Measurements from ENCODE around the gene EEF1G. TPM values are rescaled to one million over a fixed set of nuclear protein-coding genes. Genes with fewer than 3 reads are reported as not detected.
"Not testable (repeated sequence)": the region's sequence is repeated elsewhere in the genome, so short reads cannot be mapped to it uniquely, and the experiment has no call there.

EEF1G gene
- total RNA-seq, 2 experiments from 2014 or later, result 1,239 to 1,470 TPM

DNA sequence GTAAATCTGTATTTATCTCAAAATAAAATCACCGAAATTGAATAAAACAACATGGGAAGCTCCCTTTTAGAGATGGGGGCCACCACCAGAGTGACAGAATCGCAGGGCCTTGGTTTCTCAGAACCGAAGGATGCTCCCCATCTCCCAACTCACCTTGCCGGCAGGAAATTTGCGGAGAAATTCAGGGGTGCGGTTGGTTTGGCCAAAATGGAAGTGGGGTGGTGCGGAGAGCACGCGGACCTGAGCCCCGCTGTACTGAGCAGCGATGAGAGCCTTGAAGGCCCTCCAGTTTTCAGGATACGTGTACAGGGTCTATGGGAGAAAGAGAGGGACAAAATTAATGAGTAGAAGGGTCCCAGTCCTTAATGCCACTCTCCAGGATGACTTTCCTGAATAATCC lies 1.3 kb downstream of the EEF1G start:
- ChIA-PET POLR2A (no interaction called here), CTCF (interaction anchor here (0.8 to 1.5 kb wide), 2 partner anchors 19 to 148 kb away, joined by 3 to 4 read pairs; partner anchors contain the start of gene TUT1)
- Mint-ChIP-seq H3K36me3 (ENCODE audit: low read depth) (peaks cover 54% of the 10 kb centered on the region), H3K4me1 (peaks cover 59% of the 10 kb centered on the region), H3K9me3 (no peaks in the 10 kb centered on the region), H3K4me3 (peak overlapping the region; percentile 96), H3K27ac (peak overlapping the region; percentile 94), H3K27me3 (no peaks in the 10 kb centered on the region)
- DNase-seq, result no peak

- Mint-ChIP-seq H3K4me1 (peaks cover 66% of the 10 kb centered on the region), H3K4me3 (peak overlapping the region; percentile 24), H3K27ac (peak overlapping the region; percentile 17), H3K36me3 (ENCODE audit: low read depth) (peaks cover 57% of the 10 kb centered on the region)
- CTCF ChIA-PET, result interaction anchor here (0.8 to 2.5 kb wide), 5 partner anchors 11 to 147 kb away, joined by 3 to 8 read pairs (median 6); partner anchors contain the start of gene TUT1
- H3K27me3 Mint-ChIP-seq, H3K9me3 Mint-ChIP-seq, POLR2A ChIA-PET, DNase-seq: not testable (repeated sequence)
These were observed 2.2 kb downstream of the EEF1G start for GRCh38 chr11:62571493-62571892.

DNA sequence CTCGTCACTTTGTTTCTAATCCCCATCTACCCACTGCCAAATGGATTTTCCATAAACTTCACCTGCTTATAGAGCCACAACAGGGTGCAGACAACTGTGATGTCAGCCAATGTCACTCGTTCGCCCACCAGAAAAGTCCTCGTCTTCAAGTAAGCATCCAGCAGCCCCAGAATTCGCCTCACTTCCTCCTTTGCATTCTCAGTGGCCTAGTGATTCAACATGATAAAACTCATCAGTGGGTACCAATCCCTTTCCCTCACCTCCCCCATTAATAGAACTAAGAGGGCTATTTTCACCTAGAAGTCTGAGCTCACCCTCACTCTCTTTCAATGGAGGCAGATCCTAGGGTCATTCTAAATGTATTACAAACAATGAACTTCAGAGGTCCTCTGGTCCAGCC lies 2.8 kb downstream of the EEF1G start:
- peak overlapping the region; percentile 17 for H3K27ac Mint-ChIP-seq
- CTCF ChIA-PET, result interaction anchor here (0.8 to 2.5 kb wide), 7 partner anchors 8 to 146 kb away, joined by 3 to 8 read pairs (median 4); partner anchors contain the start of gene TUT1
- H3K4me1 Mint-ChIP-seq, result peaks cover 71% of the 10 kb centered on the region
- H3K27me3 Mint-ChIP-seq, POLR2A ChIA-PET, H3K9me3 Mint-ChIP-seq, DNase-seq: not testable (repeated sequence)
- peak overlapping the region; percentile 24 for H3K4me3 Mint-ChIP-seq
- peaks cover 60% of the 10 kb centered on the region for H3K36me3 Mint-ChIP-seq (ENCODE audit: low read depth)

- H3K27ac Mint-ChIP-seq, result no peak overlapping the region
- POLR2A ChIA-PET, result interaction anchor here (0.6 to 0.9 kb wide), 3 partner anchors 13 to 63 kb away, joined by 3 read pairs; partner anchors contain the start of gene TUT1
- H3K4me3 Mint-ChIP-seq, result no peak overlapping the region
These were observed 4.1 kb downstream of the EEF1G start for GRCh38 chr11:62569611-62570010.

DNA sequence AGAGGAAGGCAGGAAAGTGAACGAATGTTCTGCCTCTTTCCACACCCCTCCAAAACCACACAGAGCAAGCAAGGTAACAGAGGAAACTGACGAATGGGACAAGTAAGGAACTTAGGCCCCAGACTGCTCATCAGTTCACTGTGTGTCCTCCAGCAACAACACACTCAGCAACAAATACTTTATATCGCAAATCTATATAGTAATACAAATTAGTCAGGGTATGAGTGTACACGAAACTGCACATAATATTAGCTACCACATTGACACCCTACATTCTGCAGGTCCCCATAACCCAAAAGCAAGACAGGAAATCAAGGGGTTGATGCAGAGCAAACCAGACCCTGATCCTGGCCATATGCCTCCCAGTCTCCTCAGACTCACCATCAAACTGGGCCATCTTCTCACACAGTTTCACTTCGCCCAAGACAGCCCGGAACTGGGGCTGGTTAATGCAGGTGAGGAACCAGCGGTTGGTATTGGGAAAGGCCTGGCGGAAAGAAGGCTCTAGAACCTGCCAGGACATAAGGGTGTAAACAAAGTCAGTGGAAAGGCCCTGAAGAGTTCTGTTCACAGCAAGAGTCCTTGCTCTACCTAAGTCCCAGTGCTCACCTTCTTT lies 6.6 kb downstream of the EEF1G start:
- no peaks in the 10 kb centered on the region for H3K9me3 Mint-ChIP-seq
- peaks cover 57% of the 10 kb centered on the region for H3K36me3 Mint-ChIP-seq (ENCODE audit: low read depth)
- H3K27ac Mint-ChIP-seq, result peak overlapping the region; percentile 68
- CTCF ChIA-PET, result interaction anchor here (0.6 to 5.1 kb wide), 6 partner anchors 24 to 456 kb away, joined by 3 to 18 read pairs (median 3); partner anchors contain the start of gene TMEM179B
- peaks cover 54% of the 10 kb centered on the region for H3K4me1 Mint-ChIP-seq
- no peaks in the 10 kb centered on the region for H3K27me3 Mint-ChIP-seq
- H3K4me3 Mint-ChIP-seq, result no peak overlapping the region
- no peak for DNase-seq
- POLR2A ChIA-PET, result no interaction called here

More at GRCh38 chr11:62569611-62570010, 4.1 kb downstream of the EEF1G start:
- peaks cover 59% of the 10 kb centered on the region for H3K36me3 Mint-ChIP-seq (ENCODE audit: low read depth)
- CTCF ChIA-PET, result interaction anchor here (0.5 to 2.5 kb wide), 10 partner anchors 9 to 145 kb away, joined by 3 to 8 read pairs (median 4); partner anchors contain the start of gene TUT1
- H3K27me3 Mint-ChIP-seq, result no peaks in the 10 kb centered on the region
- H3K9me3 Mint-ChIP-seq, result no peaks in the 10 kb centered on the region
- DNase-seq, result no peak
- peaks cover 66% of the 10 kb centered on the region for H3K4me1 Mint-ChIP-seq

GRCh38 chr11:62566247-62566646 lies 7.4 kb downstream of the EEF1G start:
- Mint-ChIP-seq H3K4me3 (no peak overlapping the region), H3K4me1 (peaks cover 51% of the 10 kb centered on the region), H3K27me3 (no peaks in the 10 kb centered on the region), H3K36me3 (ENCODE audit: low read depth) (peaks cover 53% of the 10 kb centered on the region), H3K9me3 (no peaks in the 10 kb centered on the region), H3K27ac (peak overlapping the region; percentile 68)
- CTCF ChIA-PET, result interaction anchor here (1.1 to 5.1 kb wide), 2 partner anchors 9 to 142 kb away, joined by 3 to 18 read pairs; no protein-coding TSS in a partner anchor
- DNase-seq, result no peak
- POLR2A ChIA-PET, result no interaction called here

- ChIA-PET POLR2A (interaction anchor here (0.6 kb wide), 1 partner anchor 131 kb away, joined by 3 read pairs; no protein-coding TSS in a partner anchor), CTCF (interaction anchor here (0.8 to 5.1 kb wide), 3 partner anchors 22 to 141 kb away, joined by 3 to 18 read pairs (median 3); no protein-coding TSS in a partner anchor)
- H3K36me3 Mint-ChIP-seq (ENCODE audit: low read depth), result peaks cover 51% of the 10 kb centered on the region
- peak overlapping the region; percentile 42 for H3K27ac Mint-ChIP-seq
- peaks cover 51% of the 10 kb centered on the region for H3K4me1 Mint-ChIP-seq
- H3K4me3 Mint-ChIP-seq, result no peak overlapping the region
- DNase-seq, result no peak
- no peaks in the 10 kb centered on the region for H3K27me3 Mint-ChIP-seq
- H3K9me3 Mint-ChIP-seq, result no peaks in the 10 kb centered on the region
These were observed 8.4 kb downstream of the EEF1G start for GRCh38 chr11:62565100-62565802.

GRCh38 chr11:62561677-62562230 lies 11.9 kb downstream of the EEF1G start:
- Mint-ChIP-seq H3K4me1 (peaks cover 63% of the 10 kb centered on the region), H3K36me3 (ENCODE audit: low read depth) (peaks cover 57% of the 10 kb centered on the region)
- POLR2A ChIA-PET, result not testable (repeated sequence)

DNA sequence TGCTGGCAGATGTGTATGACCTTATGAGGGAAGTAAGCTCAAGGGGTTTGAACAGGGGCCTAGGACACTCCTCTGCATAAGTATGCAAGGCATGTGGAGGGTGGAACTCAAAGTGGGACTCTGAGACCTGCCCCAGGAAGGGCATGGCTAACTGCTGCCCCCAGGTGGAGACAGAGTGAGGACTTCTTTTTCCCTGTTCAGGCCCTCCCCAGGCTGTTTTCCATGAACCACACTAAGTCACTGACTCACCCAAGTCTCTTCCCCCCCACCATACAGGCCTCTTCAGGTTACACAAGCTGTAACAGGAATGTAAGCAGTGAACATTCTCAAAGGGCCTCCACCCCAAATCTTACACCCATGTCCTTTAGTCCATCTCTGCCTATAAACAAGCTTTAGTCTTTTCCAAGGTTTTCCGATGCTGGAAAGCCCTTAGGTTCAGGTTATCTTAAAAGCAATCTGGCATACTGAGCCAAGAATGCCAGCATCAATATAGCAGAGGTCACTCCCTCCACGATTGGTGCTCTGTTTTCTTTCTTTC lies 13.1 kb downstream of the EEF1G start:
- CTCF ChIA-PET, result interaction anchor here (0.5 to 11.8 kb wide), 12 partner anchors 9 to 165 kb away, joined by 3 to 85 read pairs (median 6); partner anchors contain the start of genes AHNAK, BSCL2, C11orf98 and CSKMT
- H3K36me3 Mint-ChIP-seq (ENCODE audit: low read depth), result peaks cover 48% of the 10 kb centered on the region
- peaks cover 66% of the 10 kb centered on the region for H3K4me1 Mint-ChIP-seq

More at GRCh38 chr11:62561677-62562230, 11.9 kb downstream of the EEF1G start:
- DNase-seq, H3K9me3 Mint-ChIP-seq, H3K4me3 Mint-ChIP-seq, H3K27me3 Mint-ChIP-seq: not testable (repeated sequence)
- H3K27ac Mint-ChIP-seq, result peak overlapping the region; percentile 52
- CTCF ChIA-PET, result interaction anchor here (1.0 to 11.8 kb wide), 8 partner anchors 9 to 167 kb away, joined by 3 to 85 read pairs (median 6); partner anchors contain the start of genes AHNAK, BSCL2, GNG3 and MTA2

GRCh38 chr11:62559626-62560025 lies 14.1 kb downstream of the EEF1G start:
- POLR2A ChIA-PET, result interaction anchor here (0.6 to 0.8 kb wide), 3 partner anchors 15 to 135 kb away, joined by 3 read pairs; partner anchors contain the start of genes C11orf98 and CSKMT
- not testable (repeated sequence) for H3K27me3 Mint-ChIP-seq, DNase-seq, H3K4me3 Mint-ChIP-seq, H3K9me3 Mint-ChIP-seq
- H3K4me1 Mint-ChIP-seq, result peaks cover 73% of the 10 kb centered on the region
- H3K27ac Mint-ChIP-seq, result peak overlapping the region; percentile 99
- CTCF ChIA-PET, result interaction anchor here (0.6 to 11.8 kb wide), 11 partner anchors 8 to 190 kb away, joined by 3 to 85 read pairs (median 4); partner anchors contain the start of genes AHNAK, BSCL2, GNG3 and TUT1
- H3K36me3 Mint-ChIP-seq (ENCODE audit: low read depth), result peaks cover 45% of the 10 kb centered on the region

More for the DNA sequence above, 13.1 kb downstream of the EEF1G start:
- H3K27ac Mint-ChIP-seq, result peak overlapping the region; percentile 25
- H3K4me3 Mint-ChIP-seq, result no peak overlapping the region
- POLR2A ChIA-PET, result interaction anchor here (0.7 to 0.8 kb wide), 2 partner anchors 16 to 136 kb away, joined by 3 read pairs; no protein-coding TSS in a partner anchor
- no peaks in the 10 kb centered on the region for H3K27me3 Mint-ChIP-seq
- DNase-seq, result peak; percentile 83
- no peaks in the 10 kb centered on the region for H3K9me3 Mint-ChIP-seq

GRCh38 chr11:62559204-62559603 lies 14.5 kb downstream of the EEF1G start:
- no peak overlapping the region for H3K4me3 Mint-ChIP-seq
- peaks cover 45% of the 10 kb centered on the region for H3K36me3 Mint-ChIP-seq (ENCODE audit: low read depth)
- ChIA-PET CTCF (interaction anchor here (0.6 to 11.8 kb wide), 7 partner anchors 8 to 190 kb away, joined by 3 to 85 read pairs (median 4); partner anchors contain the start of genes AHNAK and TUT1), POLR2A (interaction anchor here (0.6 to 1.1 kb wide), 3 partner anchors 13 to 106 kb away, joined by 3 to 4 read pairs (median 3); partner anchors contain the start of genes AHNAK, C11orf98 and CSKMT)
- H3K9me3 Mint-ChIP-seq, result no peaks in the 10 kb centered on the region
- peaks cover 77% of the 10 kb centered on the region for H3K4me1 Mint-ChIP-seq
- no peak for DNase-seq
- H3K27ac Mint-ChIP-seq, result peak overlapping the region; percentile 99
- H3K27me3 Mint-ChIP-seq, result no peaks in the 10 kb centered on the region

All from activated CD4-positive, alpha-beta T cell treated with anti-CD3 and anti-CD28 coated beads, Interleukin-2, amount 10 ng/mL, durations not matched to agents 7 days and 5 days (primary cell).